ENCODE data around the gene KIF19. TPM values are rescaled to one million over a fixed set of nuclear protein-coding genes. Genes with fewer than 3 reads are reported as not detected.

The KIF19 gene
- total RNA-seq, 1 donor from 2014 or later, result 0.08 TPM

GRCh38 chr17:74303305-74303704 lies 22.7 kb upstream of the KIF19 start:
- no peak for DNase-seq (ENCODE audit: low spot score)
- intact Hi-C loops (cut with DNase I), result loop anchor here (2.0 to 10.0 kb wide), 2 partner anchors 57 to 151 kb away; partner anchors contain the start of gene BTBD17

GRCh38 chr17:74304184-74304583 lies 21.8 kb upstream of the KIF19 start:
- intact Hi-C loops (cut with DNase I), result loop anchor here (10.0 kb wide), 1 partner anchor 151 kb away; no protein-coding TSS in a partner anchor
- DNase-seq (ENCODE audit: low spot score), result no peak

GRCh38 chr17:74305865-74306654 lies 20.0 kb upstream of the KIF19 start:
- no peak for DNase-seq (ENCODE audit: low spot score)
- intact Hi-C loops (cut with DNase I), result loop anchor here (10.0 kb wide), 1 partner anchor 149 kb away; no protein-coding TSS in a partner anchor

- DNase-seq (ENCODE audit: low spot score), result peak; percentile 87
- intact Hi-C loops (cut with DNase I), result loop anchor here (10.0 kb wide), 1 partner anchor 147 kb away; no protein-coding TSS in a partner anchor
Measured at GRCh38 chr17:74307984-74308773, 17.8 kb upstream of the KIF19 start.

- intact Hi-C loops (cut with DNase I), result loop anchor here (10.0 kb wide), 1 partner anchor 145 kb away; no protein-coding TSS in a partner anchor
- DNase-seq (ENCODE audit: low spot score), result no peak
Measured at GRCh38 chr17:74309902-74310301, 16.1 kb upstream of the KIF19 start.

GRCh38 chr17:74314877-74315276 lies 11.1 kb upstream of the KIF19 start:
- no peak for DNase-seq (ENCODE audit: low spot score)
- intact Hi-C loops (cut with DNase I), result no loop called here

GRCh38 chr17:74316220-74316619 lies 9.8 kb upstream of the KIF19 start:
- DNase-seq (ENCODE audit: low spot score), result no peak
- intact Hi-C loops (cut with DNase I), result no loop called here

GRCh38 chr17:74317071-74317470 lies 9.0 kb upstream of the KIF19 start:
- DNase-seq (ENCODE audit: low spot score), result no peak
- intact Hi-C loops (cut with DNase I), result no loop called here

GRCh38 chr17:74318391-74318790 lies 7.6 kb upstream of the KIF19 start:
- no peak for DNase-seq (ENCODE audit: low spot score)
- intact Hi-C loops (cut with DNase I), result no loop called here

GRCh38 chr17:74324521-74324920 lies 1.5 kb upstream of the KIF19 start:
- intact Hi-C loops (cut with DNase I), result no loop called here
- DNase-seq (ENCODE audit: low spot score), result no peak

- intact Hi-C loops (cut with DNase I), result no loop called here
- no peak for DNase-seq (ENCODE audit: low spot score)
Measured at GRCh38 chr17:74325376-74325742, 667 bp upstream of the KIF19 start.

GRCh38 chr17:74326506-74326905 lies 480 bp downstream of the KIF19 start:
- intact Hi-C loops (cut with DNase I), result no loop called here
- no peak for DNase-seq (ENCODE audit: low spot score)

GRCh38 chr17:74328487-74328886 lies 2.5 kb downstream of the KIF19 start:
- intact Hi-C loops (cut with DNase I), result no loop called here
- DNase-seq (ENCODE audit: low spot score), result no peak

GRCh38 chr17:74329378-74329777 lies 3.4 kb downstream of the KIF19 start:
- no peak for DNase-seq (ENCODE audit: low spot score)
- intact Hi-C loops (cut with DNase I), result no loop called here

- intact Hi-C loops (cut with DNase I), result no loop called here
Measured at GRCh38 chr17:74330446-74330845, 4.4 kb downstream of the KIF19 start.

GRCh38 chr17:74332017-74332650 lies 6.1 kb downstream of the KIF19 start:
- intact Hi-C loops (cut with DNase I), result no loop called here
- DNase-seq (ENCODE audit: low spot score), result no peak

More at GRCh38 chr17:74330446-74330845, 4.4 kb downstream of the KIF19 start:
- no peak for DNase-seq (ENCODE audit: low spot score)

GRCh38 chr17:74332763-74333283 lies 6.8 kb downstream of the KIF19 start:
- DNase-seq (ENCODE audit: low spot score), result no peak
- intact Hi-C loops (cut with DNase I), result no loop called here

- no peak for DNase-seq (ENCODE audit: low spot score)
- intact Hi-C loops (cut with DNase I), result no loop called here
Measured at GRCh38 chr17:74334393-74335039, 8.5 kb downstream of the KIF19 start.

GRCh38 chr17:74335529-74336062 lies 9.6 kb downstream of the KIF19 start:
- intact Hi-C loops (cut with DNase I), result no loop called here
- DNase-seq (ENCODE audit: low spot score), result no peak
